Fibroblast of peridontal ligament (primary cell): ENCODE data around the gene ZC3H12C.

Source experiments
- DNase-seq: peaks from one replicate; pipeline ENCODE4 v3.0.0-alpha.2; 2010; ENCODE audit errors: extremely low read depth

ZC3H12C gene

GRCh38 chr11:110219006-110219785 is 126.0 kb downstream of the ZC3H12C start:
- DNase-seq: no peak
